ENCODE results near the gene FOSL1.

GRCh38 chr11:65945430-65945911 lies 45.3 kb upstream of the FOSL1 start, which contains the start of gene TSGA10IP:
- no peak for TF ChIP-seq POLR2A (IDR thresholded peaks at IDR 0.05)
- TF ChIP-seq CTCF (IDR thresholded peaks at IDR 0.05 in 4 of 5, conservative IDR thresholded peaks at IDR 0.05 in 1 of 5): no peak
